ENCODE data around the gene SLC32A1. TPM values are rescaled to one million over a fixed set of nuclear protein-coding genes. Genes with fewer than 3 reads are reported as not detected.
A peak's percentile ranks its signal among the peaks of the same experiment; 100 is the strongest.

The SLC32A1 gene
- total RNA-seq, 1 experiment from 2014 or later: not detected

DNA sequence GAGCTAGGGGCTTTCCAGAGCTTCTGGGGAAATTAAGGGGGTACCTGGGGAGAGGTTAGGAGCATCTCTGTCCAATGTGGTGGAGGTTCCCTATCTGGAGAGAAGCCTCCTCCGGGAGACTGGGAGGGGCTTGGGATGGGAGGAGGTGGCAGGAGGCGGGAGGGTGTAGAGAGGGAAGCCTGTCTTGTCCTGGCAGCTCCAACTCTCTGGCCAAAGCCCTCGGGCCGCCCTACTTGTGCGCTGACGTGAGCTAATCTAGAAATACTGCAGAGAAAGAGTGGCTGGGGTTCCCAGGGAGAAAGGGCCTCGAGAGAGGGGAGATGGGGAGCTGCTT, 1.6 kb upstream of the SLC32A1 start:
- no peak for DNase-seq (ENCODE audit: low read depth, low spot score)
- in situ Hi-C loops (cut with HindIII; ENCODE audit: low pct_unique_long_range_greater_than_20kb, low sequenced_read_pairs): no loop called here

DNA sequence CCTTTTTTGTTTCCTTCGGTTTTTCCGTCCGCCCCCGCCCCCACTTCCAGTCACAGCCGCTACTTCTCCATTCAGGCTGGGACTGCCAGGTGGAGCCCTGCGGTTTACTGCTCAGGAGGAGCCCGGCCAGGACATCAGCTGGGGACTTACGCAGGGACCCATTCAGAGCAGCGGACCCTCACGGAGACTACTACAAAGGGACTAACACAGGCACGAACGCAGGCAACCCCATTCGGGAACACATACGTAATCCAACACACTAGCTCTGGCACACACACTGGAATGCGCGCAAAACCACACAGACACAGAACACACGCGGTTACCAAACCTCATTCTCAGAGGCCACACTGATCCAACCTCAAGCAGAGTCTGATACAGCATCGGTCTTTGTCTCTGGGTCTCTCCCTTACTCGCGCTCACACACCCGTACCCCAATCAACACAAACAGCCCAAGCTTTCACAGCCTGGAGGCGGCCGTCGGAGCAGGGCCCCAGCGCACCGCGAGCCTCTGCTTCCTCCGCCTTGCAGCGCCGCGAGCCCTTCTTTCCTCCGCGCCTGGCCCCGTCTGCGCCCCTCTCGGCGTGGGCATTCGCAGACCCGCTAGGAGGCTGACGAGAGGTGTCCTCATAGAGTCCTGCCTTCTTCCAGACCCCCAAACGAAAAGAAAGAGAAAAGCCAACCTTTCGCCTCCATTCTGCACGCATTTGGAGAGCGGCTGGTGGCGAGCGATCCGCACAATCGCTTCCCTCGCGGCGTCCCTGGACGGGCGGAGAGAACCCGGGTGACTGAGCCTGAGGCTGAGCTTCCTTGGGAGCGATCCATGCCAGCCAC, 1.1 kb upstream of the SLC32A1 start:
- no peak for DNase-seq (ENCODE audit: low read depth, low spot score)

DNA sequence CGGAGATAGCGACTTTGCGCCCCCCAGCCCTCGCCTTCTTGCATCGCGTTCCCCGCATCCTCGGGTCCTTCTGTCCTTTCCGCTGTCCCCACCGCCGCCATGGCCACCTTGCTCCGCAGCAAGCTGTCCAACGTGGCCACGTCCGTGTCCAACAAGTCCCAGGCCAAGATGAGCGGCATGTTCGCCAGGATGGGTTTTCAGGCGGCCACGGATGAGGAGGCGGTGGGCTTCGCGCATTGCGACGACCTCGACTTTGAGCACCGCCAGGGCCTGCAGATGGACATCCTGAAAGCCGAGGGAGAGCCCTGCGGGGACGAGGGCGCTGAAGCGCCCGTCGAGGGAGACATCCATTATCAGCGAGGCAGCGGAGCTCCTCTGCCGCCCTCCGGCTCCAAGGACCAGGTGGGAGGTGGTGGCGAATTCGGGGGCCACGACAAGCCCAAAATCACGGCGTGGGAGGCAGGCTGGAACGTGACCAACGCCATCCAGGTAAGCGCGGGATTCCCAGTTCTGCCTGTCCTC, 401 bp downstream of the SLC32A1 start:
- in situ Hi-C loops (cut with HindIII; ENCODE audit: low pct_unique_long_range_greater_than_20kb, low sequenced_read_pairs): no loop called here
- no peak for DNase-seq (ENCODE audit: low read depth, low spot score)

More for the DNA sequence above, 1.1 kb upstream of the SLC32A1 start:
- in situ Hi-C loops (cut with HindIII; ENCODE audit: low pct_unique_long_range_greater_than_20kb, low sequenced_read_pairs): no loop called here

DNA sequence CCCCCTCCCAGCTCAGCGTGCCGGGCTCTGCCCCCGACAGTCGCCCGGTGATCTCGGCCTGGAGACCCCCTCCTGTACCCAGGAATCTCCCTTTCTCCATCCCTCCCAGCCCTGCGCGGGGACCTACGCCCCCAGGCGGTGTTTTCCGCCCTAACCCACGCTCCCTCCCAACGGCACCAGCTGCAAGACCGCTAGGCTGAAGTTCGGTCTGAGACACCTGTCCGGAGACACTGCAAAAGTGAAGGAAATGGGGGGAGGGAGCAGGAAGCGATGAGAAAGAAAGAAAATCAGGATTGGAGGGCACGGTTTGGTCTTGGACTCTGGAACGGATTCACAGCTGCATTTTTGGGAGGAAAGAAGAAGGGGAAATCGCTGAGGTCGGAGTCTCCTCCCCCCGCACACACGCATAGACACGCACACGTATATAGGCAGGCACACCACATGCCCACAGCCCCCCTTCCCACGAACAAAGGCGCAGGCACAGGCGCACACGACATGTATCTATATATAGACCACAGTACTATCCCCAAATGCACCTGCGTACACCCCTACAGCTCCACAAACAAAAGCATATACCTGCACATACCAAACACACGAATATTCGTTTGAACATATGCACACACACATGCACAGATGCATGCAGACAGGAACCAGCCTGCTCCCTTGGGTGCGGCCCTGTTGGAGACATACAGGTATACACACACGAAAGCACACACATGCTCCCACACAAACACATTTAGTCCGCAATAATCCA, 1.0 kb downstream of the SLC32A1 start:
- DNase-seq (ENCODE audit: low read depth, low spot score): no peak
- in situ Hi-C loops (cut with HindIII; ENCODE audit: low pct_unique_long_range_greater_than_20kb, low sequenced_read_pairs): no loop called here

DNA sequence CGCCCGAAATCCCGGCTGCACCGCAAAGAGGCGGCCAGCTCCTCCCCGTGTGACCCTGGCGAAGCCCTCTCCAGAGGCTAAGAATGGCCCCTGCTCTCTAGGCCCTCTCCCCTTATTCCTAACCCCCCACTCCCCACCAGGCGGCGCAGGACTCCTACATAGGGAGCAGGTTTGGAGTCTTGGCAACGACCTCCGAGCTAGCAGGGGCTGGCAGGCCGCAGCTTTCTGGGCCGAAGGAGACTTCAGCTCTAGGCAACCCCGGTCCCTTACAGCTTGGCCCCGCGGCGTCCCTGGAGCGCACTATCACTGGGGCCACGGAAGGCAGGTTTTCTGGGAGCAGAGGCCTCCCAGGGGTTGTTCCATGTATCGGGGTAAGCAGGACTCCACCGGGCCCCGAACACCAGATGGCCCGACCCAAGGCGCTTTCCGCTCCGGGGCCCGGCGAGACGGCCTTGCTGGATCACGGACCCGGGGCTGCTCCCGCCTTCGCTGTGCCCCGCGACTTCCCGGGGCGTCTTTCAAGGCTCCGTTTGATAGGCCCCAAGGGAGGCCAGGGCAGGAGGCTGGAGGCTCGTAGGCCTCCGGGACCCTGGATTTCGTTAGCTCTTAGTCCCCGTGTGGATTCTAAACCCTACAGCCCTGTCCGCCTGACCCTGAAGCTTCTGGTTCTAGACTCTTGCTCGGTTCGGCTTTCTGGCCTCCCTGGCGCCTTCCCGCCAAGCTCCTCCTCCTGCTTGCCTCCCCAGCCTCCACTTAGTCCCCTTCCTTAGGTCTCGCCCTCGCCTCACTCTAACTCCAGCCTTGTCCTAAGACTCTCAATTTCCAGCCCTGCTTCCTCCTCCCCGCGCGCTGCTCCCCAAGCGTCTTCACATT, 1.9 kb downstream of the SLC32A1 start:
- DNase-seq (ENCODE audit: low read depth, low spot score): peak; percentile 73
- in situ Hi-C loops (cut with HindIII; ENCODE audit: low pct_unique_long_range_greater_than_20kb, low sequenced_read_pairs): no loop called here

DNA sequence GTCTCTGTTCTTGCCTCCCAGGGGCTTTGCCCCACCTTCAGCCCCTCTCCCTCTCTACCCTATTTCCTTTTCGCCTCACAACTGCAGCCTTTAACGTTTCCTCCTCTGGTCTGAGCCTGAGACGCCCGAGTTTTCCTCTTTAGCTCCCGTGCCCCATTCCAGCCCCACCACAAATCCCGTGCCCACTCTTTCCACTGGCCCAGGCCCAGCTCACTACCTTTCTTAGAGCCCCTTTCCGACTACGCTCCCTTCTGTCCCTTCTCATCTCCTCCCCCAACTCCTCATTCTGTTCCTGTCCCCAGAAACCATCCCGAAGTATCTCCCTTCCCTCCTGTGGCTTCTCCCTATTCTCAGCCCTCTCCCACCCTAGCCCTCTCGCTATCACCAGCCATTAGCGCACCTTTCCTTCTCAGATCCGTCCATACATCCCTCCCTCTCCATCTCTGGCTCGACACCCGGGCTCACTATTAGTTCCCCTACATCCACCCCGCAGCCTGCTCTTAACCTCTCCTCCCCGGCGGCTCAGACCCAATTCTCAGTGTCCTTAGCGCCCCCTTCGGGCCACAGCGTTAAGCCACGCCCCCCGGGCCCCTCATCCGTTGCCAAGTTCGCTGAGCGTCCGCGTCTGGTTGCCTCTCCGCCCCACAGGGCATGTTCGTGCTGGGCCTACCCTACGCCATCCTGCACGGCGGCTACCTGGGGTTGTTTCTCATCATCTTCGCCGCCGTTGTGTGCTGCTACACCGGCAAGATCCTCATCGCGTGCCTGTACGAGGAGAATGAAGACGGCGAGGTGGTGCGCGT, 2.7 kb downstream of the SLC32A1 start:
- in situ Hi-C loops (cut with HindIII; ENCODE audit: low pct_unique_long_range_greater_than_20kb, low sequenced_read_pairs): no loop called here

DNA sequence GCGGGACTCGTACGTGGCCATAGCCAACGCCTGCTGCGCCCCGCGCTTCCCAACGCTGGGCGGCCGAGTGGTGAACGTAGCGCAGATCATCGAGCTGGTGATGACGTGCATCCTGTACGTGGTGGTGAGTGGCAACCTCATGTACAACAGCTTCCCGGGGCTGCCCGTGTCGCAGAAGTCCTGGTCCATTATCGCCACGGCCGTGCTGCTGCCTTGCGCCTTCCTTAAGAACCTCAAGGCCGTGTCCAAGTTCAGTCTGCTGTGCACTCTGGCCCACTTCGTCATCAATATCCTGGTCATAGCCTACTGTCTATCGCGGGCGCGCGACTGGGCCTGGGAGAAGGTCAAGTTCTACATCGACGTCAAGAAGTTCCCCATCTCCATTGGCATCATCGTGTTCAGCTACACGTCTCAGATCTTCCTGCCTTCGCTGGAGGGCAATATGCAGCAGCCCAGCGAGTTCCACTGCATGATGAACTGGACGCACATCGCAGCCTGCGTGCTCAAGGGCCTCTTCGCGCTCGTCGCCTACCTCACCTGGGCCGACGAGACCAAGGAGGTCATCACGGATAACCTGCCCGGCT, 3.4 kb downstream of the SLC32A1 start:
- in situ Hi-C loops (cut with HindIII; ENCODE audit: low pct_unique_long_range_greater_than_20kb, low sequenced_read_pairs): no loop called here
- DNase-seq (ENCODE audit: low read depth, low spot score): no peak

More for the DNA sequence above, 2.7 kb downstream of the SLC32A1 start:
- DNase-seq (ENCODE audit: low read depth, low spot score): peak; percentile 69

DNA sequence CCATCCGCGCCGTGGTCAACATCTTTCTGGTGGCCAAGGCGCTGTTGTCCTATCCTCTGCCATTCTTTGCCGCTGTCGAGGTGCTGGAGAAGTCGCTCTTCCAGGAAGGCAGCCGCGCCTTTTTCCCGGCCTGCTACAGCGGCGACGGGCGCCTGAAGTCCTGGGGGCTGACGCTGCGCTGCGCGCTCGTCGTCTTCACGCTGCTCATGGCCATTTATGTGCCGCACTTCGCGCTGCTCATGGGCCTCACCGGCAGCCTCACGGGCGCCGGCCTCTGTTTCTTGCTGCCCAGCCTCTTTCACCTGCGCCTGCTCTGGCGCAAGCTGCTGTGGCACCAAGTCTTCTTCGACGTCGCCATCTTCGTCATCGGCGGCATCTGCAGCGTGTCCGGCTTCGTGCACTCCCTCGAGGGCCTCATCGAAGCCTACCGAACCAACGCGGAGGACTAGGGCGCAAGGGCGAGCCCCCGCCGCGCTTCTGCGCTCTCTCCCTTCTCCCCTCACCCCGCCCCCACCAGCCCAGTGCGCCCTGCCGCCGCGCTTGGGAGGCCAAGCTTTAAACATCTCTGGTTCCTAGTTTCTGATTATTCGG, 4.0 kb downstream of the SLC32A1 start:
- DNase-seq (ENCODE audit: low read depth, low spot score): no peak
- in situ Hi-C loops (cut with HindIII; ENCODE audit: low pct_unique_long_range_greater_than_20kb, low sequenced_read_pairs): no loop called here

DNA sequence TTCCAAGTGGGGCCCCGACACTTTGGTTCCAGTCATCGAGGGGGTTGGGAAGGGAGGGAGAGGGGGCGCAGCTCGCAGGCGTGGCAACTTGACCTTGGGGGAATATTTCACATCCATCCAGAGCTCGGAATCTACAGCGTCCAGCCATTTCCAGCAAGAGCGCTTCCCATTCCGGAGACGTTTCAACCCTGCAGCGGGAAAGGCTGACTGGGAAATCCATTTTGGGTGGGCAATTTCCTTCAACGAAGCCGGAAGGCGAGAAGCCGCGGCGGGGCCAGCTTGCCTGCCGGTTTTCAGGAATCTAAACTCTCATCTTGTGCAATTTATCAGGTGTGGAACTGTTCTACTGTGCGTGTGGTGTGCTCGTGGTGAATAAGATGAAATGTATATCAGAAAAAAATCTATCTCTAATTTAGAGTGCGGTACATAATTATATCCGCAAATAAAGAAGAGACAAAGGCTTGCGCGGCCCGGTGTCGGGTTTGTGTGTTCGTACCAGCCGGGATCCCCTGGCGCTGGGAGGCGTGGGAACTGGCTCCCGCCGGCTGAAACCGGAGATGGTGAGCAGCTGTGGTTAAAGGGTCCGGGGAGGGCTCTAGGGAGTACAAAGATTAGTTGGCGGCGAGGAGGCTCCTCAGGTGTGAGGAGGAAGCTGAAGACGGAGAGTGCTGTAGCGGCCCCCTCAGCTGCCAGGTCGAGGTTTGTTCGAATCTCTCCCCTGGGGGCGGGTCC, 4.8 kb downstream of the SLC32A1 start:
- DNase-seq (ENCODE audit: low read depth, low spot score): no peak
- in situ Hi-C loops (cut with HindIII; ENCODE audit: low pct_unique_long_range_greater_than_20kb, low sequenced_read_pairs): no loop called here

DNA sequence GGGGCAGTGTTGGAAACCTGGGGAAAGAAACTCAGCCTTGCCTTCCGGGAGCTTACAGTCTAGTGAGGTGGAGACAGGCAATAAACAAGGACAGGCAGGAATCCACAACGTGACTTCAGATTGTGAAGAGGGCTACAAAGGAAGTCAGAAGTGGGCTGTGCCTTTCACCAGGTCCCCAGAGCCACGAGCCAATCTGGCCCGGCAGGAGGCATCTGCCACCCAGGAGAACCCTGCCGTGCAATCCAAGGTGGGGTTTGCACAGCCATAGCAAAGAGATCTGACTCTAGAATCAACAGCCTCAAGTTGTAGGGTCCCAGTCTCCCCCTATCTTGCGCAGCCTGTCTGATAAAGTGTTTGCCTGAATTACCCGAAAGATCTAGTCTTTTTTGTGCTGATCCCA, 5.5 kb downstream of the SLC32A1 start:
- no peak for DNase-seq (ENCODE audit: low read depth, low spot score)
- in situ Hi-C loops (cut with HindIII; ENCODE audit: low pct_unique_long_range_greater_than_20kb, low sequenced_read_pairs): no loop called here

DNA sequence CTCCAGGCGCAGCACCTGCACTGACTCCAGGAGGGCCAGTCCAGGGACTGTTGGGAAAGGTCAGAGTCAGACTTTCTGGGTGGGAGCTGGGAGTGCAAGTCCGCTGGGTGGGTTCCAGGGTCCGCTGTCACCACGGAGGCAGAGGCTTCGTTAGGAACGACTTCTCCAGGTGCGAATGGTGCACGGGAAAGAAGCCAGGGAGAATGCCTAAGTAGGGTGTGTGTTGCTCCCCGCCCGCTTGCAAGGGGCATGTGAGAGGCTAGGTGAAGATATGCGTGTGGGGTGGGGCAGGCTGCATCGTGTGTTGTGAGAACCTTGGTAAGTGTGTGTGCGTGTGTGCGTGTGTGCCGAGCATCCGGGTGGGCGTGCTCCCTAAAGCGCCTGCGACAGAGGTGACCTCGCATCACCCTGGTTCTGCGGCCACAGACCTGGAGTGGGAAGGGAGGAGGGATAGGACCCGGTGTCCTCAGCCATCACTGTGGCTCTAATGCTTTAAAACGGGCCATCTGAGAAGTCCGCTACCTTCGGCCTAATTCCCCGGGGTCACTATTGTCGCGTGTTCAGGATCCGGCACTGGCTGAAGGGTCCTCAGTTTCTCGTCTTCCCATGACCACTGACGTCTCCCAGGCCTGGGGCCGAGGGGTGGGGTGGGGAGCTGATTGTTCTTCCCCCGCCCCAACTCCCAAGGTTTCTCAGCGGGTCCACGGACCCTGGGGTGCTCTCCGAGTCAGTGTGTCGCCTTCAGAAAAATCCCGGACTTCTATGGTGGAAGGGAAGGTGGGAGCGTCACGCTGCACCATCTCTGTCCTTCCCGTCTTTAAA, 6.1 kb downstream of the SLC32A1 start:
- in situ Hi-C loops (cut with HindIII; ENCODE audit: low pct_unique_long_range_greater_than_20kb, low sequenced_read_pairs): no loop called here
- no peak for DNase-seq (ENCODE audit: low read depth, low spot score)

DNA sequence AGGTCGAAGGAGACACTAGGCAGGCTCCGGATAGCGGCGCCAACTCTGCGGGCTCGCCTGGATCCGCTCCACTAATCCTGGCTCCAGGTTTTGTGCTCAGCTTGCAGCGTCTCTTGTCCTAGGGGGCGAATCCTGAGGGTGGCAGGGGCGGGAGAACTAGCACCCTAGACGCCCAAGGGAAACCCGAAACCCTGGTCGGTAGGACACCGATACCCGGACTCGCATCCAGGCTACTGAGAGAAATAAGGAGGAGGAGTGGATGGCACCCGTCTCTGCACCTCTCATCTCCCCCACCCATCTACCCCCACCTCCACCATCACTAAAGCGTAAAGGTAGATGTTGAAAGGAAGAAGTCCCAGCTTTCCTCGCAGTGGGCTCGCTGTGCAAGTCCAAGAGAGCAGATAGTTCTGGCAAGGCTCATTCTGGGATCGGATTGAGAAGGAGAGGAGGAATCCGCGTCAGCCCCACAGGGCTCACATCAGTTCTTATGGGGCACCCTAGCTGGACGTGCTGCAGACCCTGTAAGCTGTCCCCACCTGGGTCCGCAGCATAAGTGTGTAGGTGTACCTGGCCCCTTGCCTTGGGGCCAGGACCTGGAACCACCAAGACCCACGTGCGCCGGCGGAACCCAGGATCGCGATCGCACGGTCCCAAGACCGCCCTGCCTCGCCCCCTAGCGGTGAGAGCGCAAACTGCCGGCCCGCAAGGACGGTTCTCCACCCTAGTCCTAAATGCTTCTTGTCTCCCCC, 6.9 kb downstream of the SLC32A1 start:
- in situ Hi-C loops (cut with HindIII; ENCODE audit: low pct_unique_long_range_greater_than_20kb, low sequenced_read_pairs): no loop called here
- DNase-seq (ENCODE audit: low read depth, low spot score): peak; percentile 75

DNA sequence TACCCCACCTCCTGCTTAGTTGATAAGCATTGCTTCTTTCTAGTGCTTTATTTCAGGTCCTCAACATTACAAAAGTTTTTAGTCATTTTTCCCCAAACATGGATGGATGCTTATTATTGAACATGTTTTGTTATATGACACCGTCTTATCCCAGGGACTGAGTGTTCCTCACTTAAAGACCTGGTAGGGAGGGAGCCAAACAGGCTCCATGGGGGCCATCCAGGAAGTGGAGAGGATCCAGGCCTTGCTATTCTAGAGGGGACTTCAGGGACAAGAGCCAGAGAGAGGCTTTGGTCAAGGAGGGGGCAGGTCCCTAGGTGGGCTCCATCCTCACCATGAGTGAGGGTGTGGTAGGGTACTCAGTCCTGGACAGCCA, 7.4 kb downstream of the SLC32A1 start:
- in situ Hi-C loops (cut with HindIII; ENCODE audit: low pct_unique_long_range_greater_than_20kb, low sequenced_read_pairs): no loop called here
- no peak for DNase-seq (ENCODE audit: low read depth, low spot score)

DNA sequence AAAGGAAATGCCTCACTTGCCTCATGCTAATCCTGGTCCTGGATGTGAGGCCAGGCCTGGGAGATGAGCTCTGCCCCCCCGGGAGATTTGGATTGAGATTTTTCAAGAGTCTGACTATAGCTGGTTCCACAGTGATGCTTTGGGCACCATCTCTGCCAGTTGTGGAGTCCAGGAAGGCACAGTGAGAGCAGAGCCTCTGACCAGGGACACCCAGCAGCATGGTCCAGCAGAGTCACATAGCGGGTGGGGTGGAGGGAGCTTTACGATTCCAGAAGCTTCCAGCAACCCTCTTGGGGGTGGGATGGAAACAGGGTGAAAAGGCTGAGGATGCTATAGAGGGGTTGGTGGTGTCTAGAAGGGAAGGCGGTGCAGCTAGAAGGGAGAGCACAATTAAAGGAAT, 8.7 kb downstream of the SLC32A1 start:
- in situ Hi-C loops (cut with HindIII; ENCODE audit: low pct_unique_long_range_greater_than_20kb, low sequenced_read_pairs): no loop called here
- no peak for DNase-seq (ENCODE audit: low read depth, low spot score)

DNA sequence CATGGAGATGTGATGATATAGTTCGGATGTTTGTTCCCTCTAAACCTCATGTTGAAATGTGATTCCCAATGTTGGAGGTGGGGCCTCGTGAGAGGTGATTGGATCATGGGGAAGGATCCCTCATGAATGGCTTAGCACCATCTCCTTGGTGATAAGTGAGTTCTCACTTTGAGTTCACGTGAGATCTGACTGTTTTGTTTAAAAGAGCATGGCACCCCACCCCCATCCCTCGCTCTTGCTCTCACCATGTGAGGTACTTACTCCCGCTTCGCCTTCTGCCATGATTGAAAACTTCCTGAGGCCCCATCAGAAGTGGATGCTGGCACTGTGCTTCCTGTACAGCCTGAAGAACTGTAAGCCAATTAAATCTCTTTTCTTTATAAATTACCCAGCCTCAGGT, 10.9 kb downstream of the SLC32A1 start:
- no peak for DNase-seq (ENCODE audit: low read depth, low spot score)
- in situ Hi-C loops (cut with HindIII; ENCODE audit: low pct_unique_long_range_greater_than_20kb, low sequenced_read_pairs): no loop called here

Data from SK-MEL-5 (cell line).